Nephron progenitor cell (in vitro differentiated cells): ENCODE measurements around the gene SGMS1.

Experiments used
- DNase-seq: peaks from one replicate; pipeline ENCODE4 v3.0.0; 2021
- H3K27ac Mint-ChIP-seq: 2 replicates; pipeline ENCODE4 v1.8.0; 2021; ENCODE audit warnings: mild to moderate bottlenecking, moderate library complexity, mixed read lengths
- H3K27me3 Mint-ChIP-seq: 2 replicates; pipeline ENCODE4 v1.8.0; 2021; ENCODE audit warnings: mild to moderate bottlenecking, low read depth, mixed read lengths; ENCODE audit not compliant: poor library complexity
- H3K36me3 Mint-ChIP-seq: 2 replicates; pipeline ENCODE4 v1.8.0; 2021; ENCODE audit warnings: low read depth, mixed read lengths
- H3K4me1 Mint-ChIP-seq: 2 replicates; pipeline ENCODE4 v1.8.0; 2021; ENCODE audit warnings: mixed read lengths
- H3K4me3 Mint-ChIP-seq: 2 replicates; pipeline ENCODE4 v1.8.0; 2021; ENCODE audit warnings: mild to moderate bottlenecking, moderate library complexity, mixed read lengths
- H3K9me3 Mint-ChIP-seq: 2 replicates; pipeline ENCODE4 v1.8.0; 2021; ENCODE audit warnings: mild to moderate bottlenecking, moderate library complexity, mixed read lengths
- CTCF ChIP-seq: fragments of 200-600 bp; sonication (generic); IDR thresholded peaks from 2 replicates; pipeline ENCODE4 v1.5.0; 2021; ENCODE audit warnings: antibody characterized with exemption

SGMS1 gene

GRCh38 chr10:50440489-50440888 is 183.3 kb downstream of the SGMS1 start:
- no peaks in the 10 kb centered on the region for H3K4me1 Mint-ChIP-seq
- no peak for DNase-seq
- TF ChIP-seq CTCF: no peak
- H3K27me3 Mint-ChIP-seq: no peaks in the 10 kb centered on the region
- peaks cover 9% of the 10 kb centered on the region for H3K36me3 Mint-ChIP-seq
- H3K9me3 Mint-ChIP-seq: peaks cover 9% of the 10 kb centered on the region
- H3K27ac Mint-ChIP-seq: no peak overlapping the region
- no peak overlapping the region for H3K4me3 Mint-ChIP-seq

- no peak for DNase-seq
- no peaks in the 10 kb centered on the region for H3K4me1 Mint-ChIP-seq
- peaks cover 6% of the 10 kb centered on the region for H3K36me3 Mint-ChIP-seq
- H3K27me3 Mint-ChIP-seq: no peaks in the 10 kb centered on the region
- peaks cover 5% of the 10 kb centered on the region for H3K9me3 Mint-ChIP-seq
- no peak overlapping the region for H3K4me3 Mint-ChIP-seq
- TF ChIP-seq CTCF: no peak
- H3K27ac Mint-ChIP-seq: no peak overlapping the region
Observed at GRCh38 chr10:50439806-50440205, 183.9 kb downstream of the SGMS1 start.

GRCh38 chr10:50439187-50439586 is 184.6 kb downstream of the SGMS1 start:
- TF ChIP-seq CTCF: no peak
- Mint-ChIP-seq H3K9me3 (peaks cover 2% of the 10 kb centered on the region), H3K27me3 (no peaks in the 10 kb centered on the region), H3K27ac (no peak overlapping the region), H3K4me3 (no peak overlapping the region), H3K36me3 (peaks cover 6% of the 10 kb centered on the region), H3K4me1 (no peaks in the 10 kb centered on the region)
- no peak for DNase-seq

- Mint-ChIP-seq H3K27ac (no peak overlapping the region), H3K36me3 (peaks cover 4% of the 10 kb centered on the region)
Observed at GRCh38 chr10:50438049-50438936, 185.5 kb downstream of the SGMS1 start.

GRCh38 chr10:50437248-50437647 is 186.5 kb downstream of the SGMS1 start:
- no peak for DNase-seq
- Mint-ChIP-seq H3K27ac (peak overlapping the region; percentile 20), H3K9me3 (no peaks in the 10 kb centered on the region), H3K27me3 (no peaks in the 10 kb centered on the region), H3K4me3 (no peak overlapping the region), H3K36me3 (peaks cover 4% of the 10 kb centered on the region), H3K4me1 (no peaks in the 10 kb centered on the region)
- TF ChIP-seq CTCF: no peak

More at GRCh38 chr10:50438049-50438936, 185.5 kb downstream of the SGMS1 start:
- Mint-ChIP-seq H3K4me3 (no peak overlapping the region), H3K27me3 (no peaks in the 10 kb centered on the region), H3K4me1 (no peaks in the 10 kb centered on the region), H3K9me3 (no peaks in the 10 kb centered on the region)
- no peak for DNase-seq
- TF ChIP-seq CTCF: no peak

GRCh38 chr10:50436805-50437204 is 187.0 kb downstream of the SGMS1 start:
- no peak for DNase-seq
- TF ChIP-seq CTCF: no peak
- no peaks in the 10 kb centered on the region for H3K4me1 Mint-ChIP-seq
- no peak overlapping the region for H3K4me3 Mint-ChIP-seq
- H3K27me3 Mint-ChIP-seq: no peaks in the 10 kb centered on the region
- H3K36me3 Mint-ChIP-seq: peaks cover 4% of the 10 kb centered on the region
- H3K27ac Mint-ChIP-seq: no peak overlapping the region
- H3K9me3 Mint-ChIP-seq: no peaks in the 10 kb centered on the region
